Psoas muscle (tissue), 8 donors: ENCODE data around the gene GPAT3. TPM values are rescaled to one million over a fixed set of nuclear protein-coding genes. Genes with fewer than 3 reads are reported as not detected.
"Not testable (repeated sequence)": the region's sequence is repeated elsewhere in the genome, so short reads cannot be mapped to it uniquely, and the experiment has no call there.

Experiments used
- ATAC-seq, 4 donors: fragments of 200-7000 bp; cut with Tn5 transposase; one replicate each; pipeline ENCODE4 v1.9.1; 2020; ENCODE audit warnings: moderate library complexity in 3 of 4, mild to moderate bottlenecking in 2 of 4
- DNase-seq, 2 donors: peaks; one replicate each; pipeline ENCODE4 v3.0.0-alpha.2; 2020
- H3K27ac ChIP-seq: fragments of 200-600 bp; one replicate; pipeline ENCODE4 v1.8.0; 2022
- H3K27me3 ChIP-seq, 3 donors: fragments of 200-600 bp in 1 of 3; one replicate each; pipeline versions ENCODE4 v1.6.1 to v1.8.0; 2013 to 2022; ENCODE audit warnings: low read length in 2 of 3, mild to moderate bottlenecking in 2 of 3, moderate library complexity in 1 of 3; ENCODE audit not compliant: insufficient read depth in 3 of 3
- H3K36me3 ChIP-seq, 2 donors: fragments of 200-600 bp in 1 of 2; one replicate each; pipeline versions ENCODE4 v1.6.1 to v1.8.0; 2013 to 2022; ENCODE audit warnings: low read depth in 1 of 2, mild to moderate bottlenecking in 1 of 2, moderate library complexity in 1 of 2; ENCODE audit not compliant: insufficient read depth in 1 of 2
- H3K4me1 ChIP-seq: fragments of 200-600 bp; one replicate; pipeline ENCODE4 v1.8.0; 2022
- H3K4me3 ChIP-seq: fragments of 200-600 bp; one replicate; pipeline ENCODE4 v1.8.0; 2022; ENCODE audit warnings: mild to moderate bottlenecking
- H3K9me3 ChIP-seq: fragments of 200-600 bp; one replicate; pipeline ENCODE4 v1.8.0; 2022
- WGBS, 3 donors: extraction: QIAGEN DNeasy Blood & Tissue Kit; methylation state at CpG; one replicate each; pipeline versions ENCODE4 v1.1.6 to v1.1.7; 2013; 5-methylcytosine and 5-hydroxymethylcytosine counted together
- intact Hi-C, 2 donors: fragments of 100-400 bp; cut with DNase I; formaldehyde crosslinking; loops; one replicate each; pipeline versions ENCODE4 v1.11.0 to v1.14.2; 2022
- polyA plus RNA-seq, 3 donors: library from polyadenylated mRNA; stranded (reverse); fragments of 200-250 nt; gene quantifications; one replicate each; pipeline ENCODE4 v1.2.3, GENCODE V29; 2013
- total RNA-seq, 4 donors: library from RNA; stranded (reverse); fragmentation: NEBNext Ultra II Directional in 2 of 4; extraction: Animal tissue kit (Norgen Biotek cat#: 25700) in 2 of 4; gene quantifications; one replicate each; pipeline versions ENCODE4 v1.2.1 to v1.2.4, GENCODE V29; 2021 to 2023
- TF ChIP-seq, protein P1 (sequence below): fragments of 200-600 bp; IDR thresholded peaks from one replicate; pipeline ENCODE4 v1.8.0; 2022; ENCODE audit warnings: antibody characterized with exemption
- donor health status: healthy with polysubstance abuse.
- donor health status: DM: no; HTN: no; CAD: no; lungs with moderate emphysema.
- donor health status: Bipolar disorder and iron deficiency.
- donor health status: healthy.
- donor health status: DM: yes; HTN: yes; CAD: no.
- donor health status: DM: no; HTN: no; CAD: no.
- donor health status: DM: no; HTN: no; CAD: no.
- donor health status: DM: yes; HTN: yes; CAD: no.

GPAT3 gene
- total and polyA plus RNA-seq, 7 donors = 18.9 to 108 (median 42.0) TPM

DNA sequence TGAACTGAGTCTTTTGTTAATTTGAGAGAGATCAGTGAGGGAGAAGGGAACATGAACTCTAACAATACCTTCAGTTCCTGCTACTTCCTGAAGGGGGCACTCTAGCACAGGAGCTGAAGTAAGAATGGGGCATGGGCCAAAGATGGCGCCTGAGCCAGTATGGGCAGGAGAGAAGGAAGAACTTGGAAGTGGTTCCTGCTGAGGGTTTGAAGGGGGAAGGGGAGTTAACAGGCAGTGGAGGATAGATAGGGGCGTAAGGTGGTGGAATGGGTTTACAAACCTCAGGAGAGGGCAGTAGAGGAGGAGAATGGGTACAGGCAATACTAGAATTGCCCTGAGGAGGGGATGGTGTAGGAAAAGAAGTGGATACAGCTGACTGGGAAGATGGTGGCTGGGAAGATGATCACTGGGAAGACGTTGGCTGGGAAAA lies 26.7 kb upstream of the GPAT3 start:
- not testable (repeated sequence) for H3K36me3 ChIP-seq, H3K4me3 ChIP-seq, H3K4me1 ChIP-seq, H3K9me3 ChIP-seq, H3K27ac ChIP-seq, H3K27me3 ChIP-seq
- DNase-seq (peak; percentile 32 to 67), ATAC-seq (peak; percentile 72 to 87 (median 80))
- TF ChIP-seq, protein P1, sequence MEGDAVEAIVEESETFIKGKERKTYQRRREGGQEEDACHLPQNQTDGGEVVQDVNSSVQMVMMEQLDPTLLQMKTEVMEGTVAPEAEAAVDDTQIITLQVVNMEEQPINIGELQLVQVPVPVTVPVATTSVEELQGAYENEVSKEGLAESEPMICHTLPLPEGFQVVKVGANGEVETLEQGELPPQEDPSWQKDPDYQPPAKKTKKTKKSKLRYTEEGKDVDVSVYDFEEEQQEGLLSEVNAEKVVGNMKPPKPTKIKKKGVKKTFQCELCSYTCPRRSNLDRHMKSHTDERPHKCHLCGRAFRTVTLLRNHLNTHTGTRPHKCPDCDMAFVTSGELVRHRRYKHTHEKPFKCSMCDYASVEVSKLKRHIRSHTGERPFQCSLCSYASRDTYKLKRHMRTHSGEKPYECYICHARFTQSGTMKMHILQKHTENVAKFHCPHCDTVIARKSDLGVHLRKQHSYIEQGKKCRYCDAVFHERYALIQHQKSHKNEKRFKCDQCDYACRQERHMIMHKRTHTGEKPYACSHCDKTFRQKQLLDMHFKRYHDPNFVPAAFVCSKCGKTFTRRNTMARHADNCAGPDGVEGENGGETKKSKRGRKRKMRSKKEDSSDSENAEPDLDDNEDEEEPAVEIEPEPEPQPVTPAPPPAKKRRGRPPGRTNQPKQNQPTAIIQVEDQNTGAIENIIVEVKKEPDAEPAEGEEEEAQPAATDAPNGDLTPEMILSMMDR = peak; percentile 84
- intact Hi-C loops = loop anchor here in 1 of 2 donors (1.0 kb wide), 2 partner anchors 73 to 130 kb away; no protein-coding TSS in a partner anchor
- WGBS, 3 donors = 63 to 81% (median 67%) methylated on average over 3 of the region's 3 CpGs

DNA sequence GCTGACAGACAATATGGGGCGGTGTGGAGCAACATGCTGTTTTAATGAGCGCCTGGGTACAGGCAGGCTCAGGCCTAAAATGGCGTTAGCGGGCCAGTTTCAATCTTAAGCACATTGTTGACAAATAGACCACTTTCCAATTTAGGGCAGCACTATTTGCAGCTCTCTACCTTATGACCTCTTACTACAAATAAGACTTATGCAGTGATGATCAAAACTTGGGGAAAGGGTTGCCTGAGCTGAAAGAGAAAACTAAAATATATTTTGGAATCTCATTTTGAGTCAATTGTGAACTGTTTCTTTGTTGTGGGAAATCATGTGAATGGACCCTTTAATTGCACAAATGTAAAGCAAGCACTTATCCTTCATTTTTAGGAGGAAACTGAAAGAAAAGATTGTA lies 25.5 kb upstream of the GPAT3 start:
- H3K4me3 ChIP-seq = no peak overlapping the region
- no peak for DNase-seq
- ATAC-seq = no peak
- H3K36me3 ChIP-seq = no peaks in the 10 kb centered on the region
- no peak overlapping the region for H3K27ac ChIP-seq
- no peaks in the 10 kb centered on the region for H3K4me1 ChIP-seq
- WGBS, 3 donors = 73 to 95% (median 90%) methylated on average over 4 of the region's 4 CpGs
- no peaks in the 10 kb centered on the region for H3K27me3 ChIP-seq
- TF ChIP-seq, protein P1 = no peak
- H3K9me3 ChIP-seq = no peaks in the 10 kb centered on the region
- intact Hi-C loops = loop anchor here in 1 of 2 donors (2.0 kb wide), 1 partner anchor 130 kb away; no protein-coding TSS in a partner anchor

DNA sequence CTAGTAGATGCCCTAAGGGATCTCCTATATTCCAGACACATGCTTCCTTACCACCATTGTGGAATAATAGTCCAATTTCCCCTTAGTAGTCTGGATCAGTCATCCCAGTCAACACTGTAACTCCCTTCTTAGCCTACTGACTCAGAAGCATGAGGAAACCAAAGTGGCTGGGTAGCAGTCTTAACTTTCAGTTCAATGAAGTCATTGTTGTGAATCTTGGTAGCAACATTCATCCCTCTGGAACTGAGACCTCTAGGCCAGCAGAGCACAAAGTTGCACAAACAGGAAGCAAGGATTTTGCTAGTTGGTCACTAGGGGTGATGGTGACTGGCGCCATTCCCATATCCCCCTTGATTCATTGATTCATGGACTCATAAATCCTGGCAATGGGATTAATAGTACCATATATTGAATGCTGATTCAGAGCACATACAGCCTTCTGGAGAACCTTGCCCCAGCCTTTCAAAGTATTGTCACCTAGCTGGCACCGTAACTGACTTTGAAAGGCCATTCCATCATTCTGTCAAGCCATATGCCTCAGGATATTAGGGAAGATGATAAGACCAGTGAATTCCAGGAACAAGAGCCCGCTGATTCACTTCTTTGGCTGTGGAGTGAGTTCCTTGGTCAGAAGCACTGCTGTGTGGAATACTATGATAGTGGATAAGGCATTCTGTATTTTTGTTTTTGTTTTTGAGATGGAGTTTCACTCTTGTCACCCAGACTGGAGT lies 19.7 kb upstream of the GPAT3 start:
- peak in 1 of 2 donors; percentile 17 for DNase-seq
- Histone ChIP-seq H3K4me3 (no peak overlapping the region), H3K4me1 (peaks cover 7% of the 10 kb centered on the region), H3K9me3 (no peaks in the 10 kb centered on the region), H3K36me3 (no peaks in the 10 kb centered on the region), H3K27ac (peak overlapping the region; percentile 80), H3K27me3 (no peaks in the 10 kb centered on the region)
- intact Hi-C loops = no loop called here
- WGBS, 3 donors = 57 to 79% (median 72%) methylated on average over 3 of the region's 3 CpGs
- TF ChIP-seq, protein P1 = no peak
- ATAC-seq = peak; percentile 62 to 91 (median 88)

DNA sequence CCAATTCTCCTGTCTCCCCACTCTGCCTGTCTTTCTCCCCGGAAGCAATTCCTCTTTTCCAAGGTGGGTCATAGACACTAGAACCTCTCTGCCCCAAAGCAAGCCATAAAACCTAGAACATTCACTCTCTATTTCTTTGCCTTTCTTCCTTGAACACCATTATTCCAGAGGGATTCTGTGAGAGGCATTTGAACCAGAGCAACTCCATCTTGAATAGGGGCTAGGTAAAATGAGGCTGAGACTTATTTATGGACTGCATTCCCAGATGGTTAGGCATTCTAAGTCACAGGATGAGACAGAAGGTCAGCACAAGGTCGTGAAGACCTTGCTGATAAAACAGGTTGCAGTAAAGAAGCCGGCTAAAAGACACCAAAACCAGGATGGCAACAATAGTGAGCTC lies 13.7 kb upstream of the GPAT3 start:
- WGBS, 3 donors = 65 to 71% (median 68%) methylated on average over 3 of the region's 3 CpGs

More for the DNA sequence above, 13.7 kb upstream of the GPAT3 start:
- Histone ChIP-seq H3K27ac (no peak overlapping the region), H3K4me3 (no peak overlapping the region), H3K36me3 (no peaks in the 10 kb centered on the region), H3K9me3 (no peaks in the 10 kb centered on the region), H3K4me1 (no peaks in the 10 kb centered on the region), H3K27me3 (no peaks in the 10 kb centered on the region)
- DNase-seq (no peak), ATAC-seq (no peak)
- TF ChIP-seq, protein P1 = no peak
- intact Hi-C loops = no loop called here
